H1 (cell line): ENCODE measurements around the gene RGS2. TPM values are rescaled to one million over a fixed set of nuclear protein-coding genes. Genes with fewer than 3 reads are reported as not detected.

ENCODE experiments used
- CTCF ChIA-PET: fragments of 300-600 bp; sonication (Branson Sonifier 250); formaldehyde crosslinking; loops from one replicate; lab custom pipeline; 2021; ENCODE audit not compliant: partially characterized antibody; lab: Charles Lee
- POLR2A ChIA-PET: fragments of 300-600 bp; sonication (Branson Sonifier 250); formaldehyde crosslinking; loops from one replicate; lab custom pipeline; 2021; ENCODE audit warnings: inconsistent platforms; ENCODE audit not compliant: partially characterized antibody; lab: Charles Lee
- DNase-seq, 2 experiments: peaks; one replicate each; pipeline versions ENCODE4 v3.0.0 to v3.0.0-alpha.2; 2010 to 2022; ENCODE audit warnings: low spot score in 2 of 2, low read depth in 1 of 2, mixed read lengths in 1 of 2
- FAIRE-seq: peaks from 2 replicates; lab custom pipeline; 2011; peaks lifted over from hg19 to GRCh38; lab: Jason Lieb, UNC
- H2AFZ ChIP-seq: 2 replicates; pipeline ENCODE4 v1.8.1; 2012; ENCODE audit warnings: low read length, inconsistent platforms
- H2AK5ac ChIP-seq: 2 replicates; pipeline ENCODE4 v1.6.1; 2013; ENCODE audit warnings: low read depth, low read length
- H2BK120ac ChIP-seq: replicated peaks from 2 replicates; pipeline ENCODE3; 2013; ENCODE audit warnings: low read depth, low read length, inconsistent platforms
- H2BK12ac ChIP-seq: 2 replicates; pipeline ENCODE4 v1.6.1; 2013; ENCODE audit warnings: low read depth, low read length
- H2BK15ac ChIP-seq: 2 replicates; pipeline ENCODE4 v1.6.1; 2013; ENCODE audit warnings: low read length
- H2BK20ac ChIP-seq: 2 replicates; pipeline ENCODE4 v1.6.1; 2013; ENCODE audit warnings: low read length
- H2BK5ac ChIP-seq: 2 replicates; pipeline ENCODE4 v1.6.1; 2013; ENCODE audit warnings: low read depth, low read length
- H3K14ac ChIP-seq: 2 replicates; pipeline ENCODE4 v1.6.1; 2013; ENCODE audit warnings: inconsistent platforms; ENCODE audit not compliant: insufficient read length
- H3K18ac ChIP-seq: 2 replicates; pipeline ENCODE4 v1.6.1; 2013; ENCODE audit warnings: low read length; ENCODE audit errors: extremely low read depth
- H3K23ac ChIP-seq: 2 replicates; pipeline ENCODE4 v1.6.1; 2013; ENCODE audit warnings: inconsistent platforms; ENCODE audit not compliant: insufficient read length
- H3K23me2 ChIP-seq: 2 replicates; pipeline ENCODE4 v1.6.1; 2013; ENCODE audit warnings: low read depth, low read length
- H3K27ac ChIP-seq: 2 replicates; pipeline ENCODE4 v1.6.1; 2011; ENCODE audit warnings: low read depth, low read length, inconsistent platforms
- H3K27me3 ChIP-seq, 4 experiments: replicated peaks in 1 of 4; 1 replicate in 1 of 4; 2 replicates in 3 of 4; pipeline versions ENCODE4 v1.6.1 to v1.8.1; 2011 to 2013; ENCODE audit warnings: low read length in 3 of 4, mild to moderate bottlenecking in 3 of 4, inconsistent platforms in 2 of 4, mixed read lengths in 2 of 4, moderate library complexity in 1 of 4; ENCODE audit not compliant: control insufficient read depth in 3 of 4, insufficient read depth in 3 of 4; ENCODE audit errors: extremely low read depth in 1 of 4
- H3K36me3 ChIP-seq, 4 experiments: 2 replicates each; pipeline versions ENCODE4 v1.6.1 to v1.8.1; 2011 to 2013; ENCODE audit warnings: mild to moderate bottlenecking in 4 of 4, low read length in 3 of 4, moderate library complexity in 2 of 4, control low read depth in 1 of 4, inconsistent platforms in 1 of 4; ENCODE audit not compliant: insufficient read depth in 4 of 4, control insufficient read depth in 2 of 4
- H3K4ac ChIP-seq: replicated peaks from 2 replicates; pipeline ENCODE3; 2013; ENCODE audit warnings: low read length, low read depth, mixed read lengths, inconsistent platforms; ENCODE audit not compliant: insufficient read length
- H3K4me1 ChIP-seq, 4 experiments: replicated peaks in 1 of 4; 1 replicate in 1 of 4; 2 replicates in 3 of 4; pipeline versions ENCODE4 v1.6.1 to v1.8.1; 2011 to 2013; ENCODE audit warnings: low read length in 3 of 4, inconsistent platforms in 2 of 4, mixed read lengths in 1 of 4; ENCODE audit not compliant: insufficient read depth in 4 of 4, control insufficient read depth in 3 of 4
- H3K4me2 ChIP-seq, 2 experiments: 2 replicates each; pipeline versions ENCODE4 v1.6.1 to v1.8.1; 2011 to 2013; ENCODE audit warnings: low read depth in 2 of 2, low read length in 2 of 2, control low read depth in 1 of 2, inconsistent platforms in 1 of 2, mild to moderate bottlenecking in 1 of 2; ENCODE audit not compliant: insufficient read depth in 1 of 2
- H3K4me3 ChIP-seq, 4 experiments: fragments of 200-600, 300-600 bp in 1 of 4; sonication (generic), shearing (Covaris generic), sonication (Bioruptor Twin) in 1 of 4; 2 replicates each; pipeline versions ENCODE4 v1.5.1 to v1.8.1; 2011 to 2016; ENCODE audit warnings: low read length in 4 of 4, low read depth in 3 of 4, control low read depth in 2 of 4, inconsistent platforms in 2 of 4, mild to moderate bottlenecking in 2 of 4, mixed read lengths in 1 of 4, moderate library complexity in 1 of 4; ENCODE audit not compliant: insufficient read depth in 2 of 4; ENCODE audit errors: extremely low read depth in 1 of 4
- H3K56ac ChIP-seq: replicated peaks from 2 replicates; pipeline ENCODE3; 2013; ENCODE audit warnings: low read depth, mild to moderate bottlenecking, mixed read lengths, low read length, inconsistent platforms; ENCODE audit not compliant: insufficient read length
- H3K79me1 ChIP-seq: 2 replicates; pipeline ENCODE4 v1.6.1; 2013; ENCODE audit warnings: low read depth, low read length, control low read depth
- H3K79me2 ChIP-seq, 2 experiments: 2 replicates each; pipeline versions ENCODE4 v1.6.1 to v1.8.1; 2012 to 2013; ENCODE audit warnings: low read length in 2 of 2, mild to moderate bottlenecking in 2 of 2, inconsistent platforms in 1 of 2; ENCODE audit not compliant: insufficient read depth in 2 of 2, control insufficient read depth in 1 of 2
- H3K9ac ChIP-seq, 4 experiments: replicated peaks in 1 of 4; 1 replicate in 1 of 4; 2 replicates in 3 of 4; pipeline versions ENCODE4 v1.6.1 to v1.8.1; 2011 to 2013; ENCODE audit warnings: low read depth in 3 of 4, low read length in 3 of 4, control low read depth in 2 of 4, mild to moderate bottlenecking in 2 of 4, moderate library complexity in 2 of 4, inconsistent platforms in 1 of 4; ENCODE audit errors: extremely low read depth in 1 of 4
- H3K9me3 ChIP-seq, 2 experiments: 2 replicates each; pipeline versions ENCODE4 v1.6.1 to v1.8.1; 2012 to 2013; ENCODE audit warnings: mild to moderate bottlenecking in 2 of 2, moderate library complexity in 2 of 2, control low read depth in 1 of 2, inconsistent platforms in 1 of 2, low read depth in 1 of 2, low read length in 1 of 2, mixed read lengths in 1 of 2; ENCODE audit not compliant: insufficient read depth in 2 of 2
- H4K20me1 ChIP-seq, 2 experiments: replicated peaks in 1 of 2; 2 replicates each; pipeline versions ENCODE3 to v1.8.1; 2011 to 2013; ENCODE audit warnings: inconsistent platforms in 2 of 2, low read length in 2 of 2, mild to moderate bottlenecking in 1 of 2; ENCODE audit not compliant: insufficient read depth in 2 of 2, control insufficient read depth in 1 of 2
- H4K5ac ChIP-seq: 2 replicates; pipeline ENCODE4 v1.6.1; 2013; ENCODE audit warnings: low read length, low read depth, mixed read lengths, inconsistent platforms; ENCODE audit not compliant: insufficient read length
- H4K8ac ChIP-seq: 2 replicates; pipeline ENCODE4 v1.8.0; 2013; ENCODE audit warnings: mild to moderate bottlenecking, moderate library complexity, low read length, inconsistent platforms; ENCODE audit not compliant: insufficient read depth; ENCODE audit errors: extremely low read depth
- H4K91ac ChIP-seq: replicated peaks from 2 replicates; pipeline ENCODE3; 2013; ENCODE audit warnings: low read length, mixed read lengths, inconsistent platforms; ENCODE audit not compliant: insufficient read length
- ATF2 ChIP-seq: IDR thresholded peaks from 2 replicates; pipeline ENCODE4 v1.6.1; 2012; ENCODE audit warnings: low read length, inconsistent platforms
- CBX5 ChIP-seq: fragments of 300-800, 300-1000 bp; sonication (generic); IDR thresholded peaks from 2 replicates; pipeline ENCODE4 v1.7.1; 2016; ENCODE audit warnings: antibody characterized with exemption, low read length, low read depth
- CEBPB ChIP-seq: IDR thresholded peaks from 2 replicates; pipeline ENCODE4 v1.6.1; 2012; ENCODE audit warnings: low read depth, low read length
- CTBP2 ChIP-seq: IDR thresholded peaks from 2 replicates; pipeline ENCODE4 v1.7.0; 2011; ENCODE audit warnings: borderline replicate concordance, mild to moderate bottlenecking, moderate library complexity, mixed read lengths, low read length; ENCODE audit not compliant: insufficient read depth, insufficient read length
- GABPA ChIP-seq: IDR thresholded peaks from 2 replicates; pipeline ENCODE4 v1.6.1; 2011; ENCODE audit warnings: mild to moderate bottlenecking, low read length, moderate library complexity, borderline replicate concordance; ENCODE audit not compliant: insufficient read depth
- HDAC6 ChIP-seq: IDR thresholded peaks from one replicate; pipeline ENCODE4 v1.7.1; 2012; ENCODE audit warnings: low read depth, mild to moderate bottlenecking, inconsistent platforms, low read length, moderate library complexity
- KDM4A ChIP-seq: IDR thresholded peaks from one replicate; pipeline ENCODE4 v1.7.1; 2012; ENCODE audit warnings: low read depth, mild to moderate bottlenecking, moderate library complexity, low read length, inconsistent platforms; ENCODE audit not compliant: severe bottlenecking
- NRF1 ChIP-seq: IDR thresholded peaks from 2 replicates; pipeline ENCODE4 v1.6.1; 2011; ENCODE audit warnings: mild to moderate bottlenecking, low read depth, low read length, improper control_type of control experiment
- POLR2A ChIP-seq, 2 experiments: IDR thresholded peaks; 1 replicate in 1 of 2; 2 replicates in 1 of 2; pipeline ENCODE4 v1.6.1; 2011; ENCODE audit warnings: low read depth in 2 of 2, low read length in 2 of 2, mild to moderate bottlenecking in 2 of 2; ENCODE audit errors: control extremely low read depth in 1 of 2
- POLR2AphosphoS5 ChIP-seq: IDR thresholded peaks from 2 replicates; pipeline ENCODE4 v1.6.1; 2011; ENCODE audit warnings: low read depth, low read length
- SIN3A ChIP-seq, 2 experiments: IDR thresholded peaks in 1 of 2; conservative IDR thresholded peaks in 1 of 2; 2 replicates each; pipeline ENCODE4 v1.6.1; 2011 to 2012; ENCODE audit warnings: low read length in 2 of 2, improper control_type of control experiment in 1 of 2, low read depth in 1 of 2, mild to moderate bottlenecking in 1 of 2
- SIRT6 ChIP-seq: IDR thresholded peaks from one replicate; pipeline ENCODE4 v1.7.1; 2012; ENCODE audit warnings: low read length, inconsistent platforms
- TBP ChIP-seq: IDR thresholded peaks from 2 replicates; pipeline ENCODE4 v1.6.1; 2011; ENCODE audit warnings: low read depth, low read length, improper control_type of control experiment
- WGBS, 2 experiments: shearing (Covaris generic) in 1 of 2; methylation state at CpG; one replicate each; pipeline versions ENCODE4 v1.1.6 to v1.1.7; 2013 to 2015; ENCODE audit warnings: low lambda C conversion rate in 2 of 2, mixed read lengths in 2 of 2, inconsistent platforms in 1 of 2, low coverage in 1 of 2, missing lambda C conversion rate in 1 of 2; ENCODE audit not compliant: insufficient replicate concordance in 2 of 2, insufficient coverage in 1 of 2, insufficient read length in 1 of 2; ENCODE audit errors: extremely low coverage in 1 of 2, missing lambda C conversion rate in 1 of 2; 5-methylcytosine and 5-hydroxymethylcytosine counted together
- polyA plus RNA-seq, 7 experiments: library from polyadenylated mRNA; depleted of rRNA in 3 of 7; stranded (reverse) in 5 of 7; unstranded in 2 of 7; fragments of >200 nt in 5 of 7; fragments of 200-250 nt in 2 of 7; gene quantifications; 1 replicate in 5 of 7; 2 replicates in 1 of 7; 4 replicates in 1 of 7; pipeline versions ENCODE4 v1.2.1 to v1.2.3, GENCODE V29; 2011 to 2013; ENCODE audit warnings: missing spikeins in 2 of 7, mixed read lengths in 2 of 7
- total RNA-seq: library from RNA; stranded (reverse); fragmentation: NEBNext Ultra II Directional; extraction: Animal tissue kit (Norgen Biotek cat#: 25700); gene quantifications from 2 replicates; pipeline ENCODE4 v1.2.1, GENCODE V29; 2021

Gene RGS2
- total and polyA plus RNA-seq, 2 of the 8 experiments (the other 6 are each of a cell fraction or from before 2014, with no cell fraction given) = 9.1 to 17.0 TPM

- Histone ChIP-seq H2AK5ac (no peak overlapping the region), H2AFZ (no peak overlapping the region), H3K27me3 (no peaks in the 10 kb centered on the region), H3K18ac (no peak overlapping the region), H3K79me2 (no peaks in the 10 kb centered on the region), H3K36me3 (no peaks in the 10 kb centered on the region), H3K9me3 (no peaks in the 10 kb centered on the region), H3K79me1 (no peaks in the 10 kb centered on the region), H3K56ac (no peak overlapping the region), H3K4me1 (peaks cover 0 to 11% (median 3%) of the 10 kb centered on the region in 4 experiments; a peak in 4 of 7 replicates), H2BK5ac (no peak overlapping the region), H4K91ac (no peak overlapping the region), H2BK12ac (no peak overlapping the region), H3K4me3 (no peak overlapping the region), H2BK120ac (no peak overlapping the region), H3K4ac (no peak overlapping the region), H2BK20ac (no peak overlapping the region), H3K27ac (no peak overlapping the region), H4K5ac (no peak overlapping the region), H2BK15ac (no peak overlapping the region), H3K23me2 (no peaks in the 10 kb centered on the region; the same call in 1 of the 2 replicates), H3K4me2 (no peak overlapping the region), H3K9ac (no peak overlapping the region), H4K20me1 (no peaks in the 10 kb centered on the region), H4K8ac (no peak overlapping the region), H3K14ac (no peak overlapping the region), H3K23ac (no peak overlapping the region)
- FAIRE-seq (no peak), DNase-seq (no peak)
- WGBS, 2 experiments = 87% methylated on average over 3 of the region's 3 CpGs; no CpG with 5 or more reads in 1 of the 2 experiments
- ChIA-PET POLR2A (interaction anchor here (1.0 to 1.7 kb wide), 2 partner anchors 25 to 27 kb away, joined by 3 to 4 read pairs; no protein-coding TSS in a partner anchor), CTCF (interaction anchor here (1.2 kb wide), 1 partner anchor 179 kb away, joined by 6 read pairs; no protein-coding TSS in a partner anchor)
- TF ChIP-seq SIN3A (conservative IDR thresholded peaks at IDR 0.05 in 1 of 2, IDR thresholded peaks at IDR 0.05 in 1 of 2; ENCODE audit: low read depth in 1 of 2, low read length in 2 of 2) (no peak), HDAC6 (no peak), CTBP2 (no peak), SIRT6 (no peak), ATF2 (no peak), GABPA (no peak), POLR2AphosphoS5 (no peak), NRF1 (no peak), TBP (no peak), CBX5 (no peak), POLR2A (IDR thresholded peaks at IDR 0.05; ENCODE audit: control extremely low read depth in 1 of 2, low read depth in 2 of 2, low read length in 2 of 2) (no peak), CEBPB (no peak), KDM4A (no peak)
Observed at GRCh38 chr1:192835116-192835515, 26.3 kb downstream of the RGS2 start.
